Measurements from ENCODE around the gene ZDHHC18. TPM values are rescaled to one million over a fixed set of nuclear protein-coding genes. Genes with fewer than 3 reads are reported as not detected.
"Not testable (repeated sequence)": the region's sequence is repeated elsewhere in the genome, so short reads cannot be mapped to it uniquely, and the experiment has no call there.

ZDHHC18 gene
- total RNA-seq, 1 donor from 2014 or later: 22.3 TPM

DNA sequence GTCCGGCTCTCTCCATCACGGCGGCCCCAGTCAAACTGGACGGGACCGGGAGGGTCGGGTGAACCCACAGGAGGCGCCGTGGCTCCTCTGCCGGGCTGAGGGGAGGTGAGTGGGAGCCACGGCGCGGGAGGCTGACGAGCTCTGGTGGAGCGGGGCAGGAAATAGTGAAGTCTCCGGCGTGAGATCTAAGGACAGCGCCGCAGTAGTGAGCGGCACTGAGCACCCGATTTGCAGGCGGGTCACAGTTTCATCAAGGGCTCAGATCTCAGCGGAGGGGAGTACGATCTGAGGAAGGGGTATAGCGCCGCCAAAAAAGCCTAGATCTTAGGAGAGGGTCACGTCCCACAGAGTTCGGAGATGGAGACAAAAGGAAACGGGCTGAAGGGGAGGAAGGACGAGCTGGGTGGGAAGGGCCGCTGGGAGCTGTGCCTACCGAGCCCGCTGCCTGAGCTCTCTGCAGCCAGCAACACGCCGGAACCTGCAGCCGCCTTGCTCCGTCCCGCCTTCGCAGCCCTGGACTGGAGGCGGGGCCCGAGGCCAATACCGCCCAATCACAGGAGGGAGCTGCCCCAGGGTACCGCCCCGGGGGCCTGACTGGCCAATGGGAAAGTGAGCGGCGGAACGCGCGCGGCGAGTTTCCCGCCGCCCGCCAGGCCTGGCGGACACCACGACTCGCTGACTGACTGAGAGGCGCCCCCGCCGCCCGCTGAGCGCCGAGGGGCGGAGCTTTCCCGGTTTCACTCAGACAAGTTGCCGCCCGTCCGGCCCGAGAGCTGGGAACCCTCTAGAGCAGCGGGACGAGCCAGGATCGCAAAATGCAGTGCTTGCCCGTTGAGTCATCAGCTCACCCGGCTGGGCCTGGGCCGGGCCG lies 38.4 kb downstream of the ZDHHC18 start:
- Histone ChIP-seq H3K36me3 (ENCODE audit: insufficient read depth, low read length) (no peaks in the 10 kb centered on the region), H3K27ac (ENCODE audit: low read depth, low read length) (peak overlapping the region; percentile 97), H3K4me3 (ENCODE audit: insufficient read depth, low read depth, low read length) (peak overlapping the region; percentile 78), H2AFZ (ENCODE audit: low read depth, low read length) (peak overlapping the region; percentile 96), H4K20me1 (ENCODE audit: insufficient read depth, low read length) (no peaks in the 10 kb centered on the region), H3K27me3 (ENCODE audit: insufficient read depth, low read length) (no peaks in the 10 kb centered on the region), H3K9me3 (ENCODE audit: insufficient read depth, low read depth, low read length) (no peaks in the 10 kb centered on the region), H3K9ac (ENCODE audit: low read length) (peak overlapping the region; percentile 86), H3K79me2 (ENCODE audit: insufficient read depth, low read length) (no peaks in the 10 kb centered on the region), H3K4me1 (ENCODE audit: insufficient read depth, low read length) (peaks cover 13% of the 10 kb centered on the region), H3K4me2 (ENCODE audit: low read length) (peak overlapping the region; percentile 99)
- H3K27me3 Mint-ChIP-seq (ENCODE audit: low read depth, unreplicated experiment): no peaks in the 10 kb centered on the region
- H3K27ac Mint-ChIP-seq (ENCODE audit: unreplicated experiment): peak overlapping the region; percentile 66
- H3K9me3 Mint-ChIP-seq (ENCODE audit: unreplicated experiment): no peaks in the 10 kb centered on the region
- H3K4me1 Mint-ChIP-seq (ENCODE audit: low read depth, unreplicated experiment): peaks cover 9% of the 10 kb centered on the region
- H3K4me3 Mint-ChIP-seq (ENCODE audit: unreplicated experiment): peak overlapping the region; percentile 86
- H3K36me3 Mint-ChIP-seq (ENCODE audit: low read depth, unreplicated experiment): no peaks in the 10 kb centered on the region
- TF ChIP-seq CTCF (IDR thresholded peaks at IDR 0.05; ENCODE audit: insufficient read depth, low read depth, low read length) (no peak), EZH2 (IDR thresholded peaks at IDR 0.05; ENCODE audit: insufficient read depth, low read length) (no peak)
- DNase-seq (ENCODE audit: low read depth): peak; percentile 94
- no peak for FAIRE-seq

GRCh38 chr1:26873097-26873496 lies 46.6 kb downstream of the ZDHHC18 start:
- not testable (repeated sequence) for DNase-seq (ENCODE audit: low read depth); FAIRE-seq; H3K4me1 Mint-ChIP-seq (ENCODE audit: low read depth, unreplicated experiment); H3K27ac ChIP-seq (ENCODE audit: low read depth, low read length); H3K4me2 ChIP-seq (ENCODE audit: low read length); H3K9me3 Mint-ChIP-seq (ENCODE audit: unreplicated experiment); H3K4me3 ChIP-seq (ENCODE audit: insufficient read depth, low read depth, low read length); H3K9me3 ChIP-seq (ENCODE audit: insufficient read depth, low read depth, low read length); H3K36me3 Mint-ChIP-seq (ENCODE audit: low read depth, unreplicated experiment); H3K27me3 ChIP-seq (ENCODE audit: insufficient read depth, low read length); H3K79me2 ChIP-seq (ENCODE audit: insufficient read depth, low read length); H3K4me1 ChIP-seq (ENCODE audit: insufficient read depth, low read length); H3K36me3 ChIP-seq (ENCODE audit: insufficient read depth, low read length); H2AFZ ChIP-seq (ENCODE audit: low read depth, low read length); H4K20me1 ChIP-seq (ENCODE audit: insufficient read depth, low read length); H3K9ac ChIP-seq (ENCODE audit: low read length); H3K27me3 Mint-ChIP-seq (ENCODE audit: low read depth, unreplicated experiment)
- Mint-ChIP-seq H3K4me3 (ENCODE audit: unreplicated experiment) (peak overlapping the region; percentile 34), H3K27ac (ENCODE audit: unreplicated experiment) (peak overlapping the region; percentile 34)

DNA sequence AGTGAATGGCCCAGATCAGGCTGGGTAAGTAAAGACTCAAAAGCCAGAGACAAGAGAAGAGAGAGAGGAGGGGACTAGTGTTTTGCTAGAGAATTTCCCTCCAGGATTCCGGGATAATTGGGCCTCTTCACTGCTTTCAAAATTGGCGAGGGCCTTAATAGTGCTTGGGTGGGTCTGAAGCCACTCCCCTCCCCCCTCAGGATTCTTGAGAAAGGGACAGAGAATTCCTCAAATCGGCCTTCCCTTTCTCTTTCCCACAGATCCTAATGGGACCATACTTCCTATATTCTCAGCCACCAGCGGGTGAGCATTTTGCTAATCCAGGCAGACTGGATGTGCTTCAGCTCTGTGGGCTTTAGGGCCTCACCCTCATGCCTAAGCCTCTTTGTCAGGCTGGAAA lies 48.4 kb downstream of the ZDHHC18 start:
- H3K9me3 Mint-ChIP-seq (ENCODE audit: unreplicated experiment): peaks cover 2% of the 10 kb centered on the region
- H3K27ac Mint-ChIP-seq (ENCODE audit: unreplicated experiment): no peak overlapping the region

More for the DNA sequence above, 48.4 kb downstream of the ZDHHC18 start:
- H2AFZ ChIP-seq (ENCODE audit: low read depth, low read length): no peak overlapping the region
- DNase-seq (ENCODE audit: low read depth): no peak
- Mint-ChIP-seq H3K27me3 (ENCODE audit: low read depth, unreplicated experiment) (no peaks in the 10 kb centered on the region), H3K36me3 (ENCODE audit: low read depth, unreplicated experiment) (no peaks in the 10 kb centered on the region), H3K4me3 (ENCODE audit: unreplicated experiment) (no peak overlapping the region), H3K4me1 (ENCODE audit: low read depth, unreplicated experiment) (no peaks in the 10 kb centered on the region)
- H3K4me1 ChIP-seq (ENCODE audit: insufficient read depth, low read length): peaks cover 3% of the 10 kb centered on the region
- H3K27ac ChIP-seq (ENCODE audit: low read depth, low read length): no peak overlapping the region
- H4K20me1 ChIP-seq (ENCODE audit: insufficient read depth, low read length): peaks cover 11% of the 10 kb centered on the region
- peaks cover 12% of the 10 kb centered on the region for H3K36me3 ChIP-seq (ENCODE audit: insufficient read depth, low read length)
- H3K79me2 ChIP-seq (ENCODE audit: insufficient read depth, low read length): no peaks in the 10 kb centered on the region
- H3K4me3 ChIP-seq (ENCODE audit: insufficient read depth, low read depth, low read length): no peak overlapping the region
- H3K4me2 ChIP-seq (ENCODE audit: low read length): no peak overlapping the region
- H3K9me3 ChIP-seq (ENCODE audit: insufficient read depth, low read depth, low read length): no peaks in the 10 kb centered on the region
- H3K9ac ChIP-seq (ENCODE audit: low read length): no peak overlapping the region
- TF ChIP-seq CTCF (IDR thresholded peaks at IDR 0.05; ENCODE audit: insufficient read depth, low read depth, low read length): no peak
- TF ChIP-seq EZH2 (IDR thresholded peaks at IDR 0.05; ENCODE audit: insufficient read depth, low read length): no peak
- H3K27me3 ChIP-seq (ENCODE audit: insufficient read depth, low read length): no peaks in the 10 kb centered on the region
- FAIRE-seq: no peak
